Coronary artery (tissue), 2 donors: Measurements from ENCODE around the gene ERMP1.

Experiments
- DNase-seq: peaks from one replicate; pipeline ENCODE4 v3.0.0-alpha.2; 2017; ENCODE audit warnings: low spot score
- H3K27ac ChIP-seq, 2 donors: fragments of 200-600 bp; sonication (generic); one replicate each; pipeline ENCODE4 v1.5.1; 2016 to 2019
- H3K4me3 ChIP-seq: fragments of 200-600 bp; sonication (generic); 2 replicates; pipeline ENCODE4 v1.5.1; 2016; ENCODE audit warnings: mild to moderate bottlenecking, moderate library complexity
- TF ChIP-seq, protein P1 (sequence below): fragments of 200-600 bp; sonication (generic); IDR thresholded peaks from one replicate; pipeline ENCODE4 v1.5.1; 2019; ENCODE audit warnings: antibody characterized with exemption

ERMP1 gene

DNA sequence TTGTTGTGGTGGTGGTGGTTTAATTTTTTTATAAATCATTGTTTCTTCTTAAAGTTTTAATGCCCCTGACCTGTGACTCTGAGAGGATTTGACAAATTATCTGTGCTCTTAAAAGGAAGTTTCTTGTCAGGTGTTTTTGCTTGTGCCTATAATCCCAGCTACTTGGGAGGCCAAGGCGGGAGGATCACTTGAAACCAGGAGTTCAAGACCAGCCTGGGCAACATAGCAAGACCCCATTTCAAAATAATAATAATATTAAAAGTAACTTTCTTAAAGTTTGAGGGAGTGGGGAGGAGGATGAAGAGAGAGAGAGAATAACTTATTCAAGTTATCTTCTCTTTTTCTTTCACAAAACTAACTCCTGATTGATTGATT lies 12.2 kb upstream of the ERMP1 start:
- no peak for DNase-seq
- H3K4me3 ChIP-seq = no peak overlapping the region
- TF ChIP-seq, protein P1, sequence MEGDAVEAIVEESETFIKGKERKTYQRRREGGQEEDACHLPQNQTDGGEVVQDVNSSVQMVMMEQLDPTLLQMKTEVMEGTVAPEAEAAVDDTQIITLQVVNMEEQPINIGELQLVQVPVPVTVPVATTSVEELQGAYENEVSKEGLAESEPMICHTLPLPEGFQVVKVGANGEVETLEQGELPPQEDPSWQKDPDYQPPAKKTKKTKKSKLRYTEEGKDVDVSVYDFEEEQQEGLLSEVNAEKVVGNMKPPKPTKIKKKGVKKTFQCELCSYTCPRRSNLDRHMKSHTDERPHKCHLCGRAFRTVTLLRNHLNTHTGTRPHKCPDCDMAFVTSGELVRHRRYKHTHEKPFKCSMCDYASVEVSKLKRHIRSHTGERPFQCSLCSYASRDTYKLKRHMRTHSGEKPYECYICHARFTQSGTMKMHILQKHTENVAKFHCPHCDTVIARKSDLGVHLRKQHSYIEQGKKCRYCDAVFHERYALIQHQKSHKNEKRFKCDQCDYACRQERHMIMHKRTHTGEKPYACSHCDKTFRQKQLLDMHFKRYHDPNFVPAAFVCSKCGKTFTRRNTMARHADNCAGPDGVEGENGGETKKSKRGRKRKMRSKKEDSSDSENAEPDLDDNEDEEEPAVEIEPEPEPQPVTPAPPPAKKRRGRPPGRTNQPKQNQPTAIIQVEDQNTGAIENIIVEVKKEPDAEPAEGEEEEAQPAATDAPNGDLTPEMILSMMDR = no peak
- no peak overlapping the region for H3K27ac ChIP-seq

DNA sequence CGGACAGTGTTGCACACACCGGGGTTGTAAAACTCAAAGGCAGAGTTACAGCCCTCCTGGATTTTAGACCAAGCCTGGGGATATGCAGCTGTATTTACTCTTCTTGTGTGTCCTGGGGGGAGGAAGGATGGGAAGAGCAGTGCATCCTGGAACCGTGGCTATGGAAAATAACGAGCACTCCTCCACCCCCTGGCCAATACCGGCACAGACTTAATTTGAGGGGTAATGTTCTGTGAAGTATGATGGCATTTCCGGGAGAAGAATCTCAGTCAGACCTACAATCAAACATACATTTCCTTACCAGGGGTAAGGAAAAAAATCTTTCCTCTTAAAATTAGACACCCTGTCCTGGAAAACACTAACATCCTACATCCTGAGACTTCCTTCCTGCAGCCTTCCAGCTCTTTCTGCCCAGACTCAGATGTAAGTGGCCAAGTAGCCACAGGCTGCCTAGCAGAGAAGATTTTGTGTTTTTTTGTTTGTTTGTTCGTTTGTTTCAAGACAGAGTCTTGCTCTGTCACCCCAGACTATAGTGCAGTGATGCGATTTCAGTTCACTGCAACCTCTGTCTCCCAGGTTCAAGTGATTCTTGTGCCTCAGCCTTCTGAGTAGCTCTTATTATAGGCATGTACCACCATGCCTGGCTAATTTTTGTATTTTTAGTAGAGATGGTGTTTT lies 11.0 kb upstream of the ERMP1 start:
- DNase-seq = no peak
- Histone ChIP-seq H3K4me3 (no peak overlapping the region), H3K27ac (peak overlapping the region in 1 of 2 donors; percentile 20)
- TF ChIP-seq, protein P1 = no peak

DNA sequence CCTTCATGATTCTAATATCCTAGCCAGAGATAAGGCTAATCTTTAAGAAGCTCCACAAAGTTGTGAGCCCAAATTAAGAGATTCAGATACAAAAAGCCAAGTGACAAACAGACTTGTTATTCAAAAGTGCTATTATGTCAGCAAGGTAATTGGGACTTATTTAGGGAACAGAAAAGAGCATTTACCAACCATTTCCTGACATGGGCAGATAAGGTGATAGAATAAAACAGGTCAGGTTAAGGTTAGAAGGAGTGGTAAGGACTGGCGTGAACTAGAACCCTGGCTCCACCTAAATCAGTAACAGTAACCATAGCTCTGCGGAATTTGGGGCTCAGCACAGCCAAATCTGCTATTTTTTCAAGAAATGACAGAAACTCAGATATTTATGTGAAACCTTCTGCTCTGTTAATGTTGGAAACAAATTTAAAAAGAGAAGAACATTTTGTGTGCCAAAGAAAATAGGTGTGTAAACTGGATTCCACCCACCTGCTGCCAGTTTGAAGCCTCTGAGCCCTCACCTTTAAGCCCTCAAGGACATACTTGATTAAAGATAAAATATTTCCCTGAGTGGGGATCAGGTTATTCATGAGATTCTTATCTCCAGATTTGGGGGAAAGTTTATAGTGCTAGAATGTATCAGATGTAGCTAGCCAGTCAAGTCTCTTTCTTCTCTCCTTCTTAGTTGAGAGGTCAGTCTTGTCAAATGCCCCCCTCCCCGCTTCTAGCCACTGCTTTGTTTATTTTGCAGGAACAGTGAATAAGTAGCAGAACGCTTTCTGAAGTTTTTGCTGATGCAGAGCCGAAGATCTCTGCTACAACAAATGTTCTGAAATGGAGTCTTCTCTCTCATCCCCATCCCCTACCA lies 10.2 kb upstream of the ERMP1 start:
- DNase-seq = no peak
- H3K27ac ChIP-seq = peak overlapping the region in 1 of 2 donors; percentile 20
- TF ChIP-seq, protein P1 = no peak

DNA sequence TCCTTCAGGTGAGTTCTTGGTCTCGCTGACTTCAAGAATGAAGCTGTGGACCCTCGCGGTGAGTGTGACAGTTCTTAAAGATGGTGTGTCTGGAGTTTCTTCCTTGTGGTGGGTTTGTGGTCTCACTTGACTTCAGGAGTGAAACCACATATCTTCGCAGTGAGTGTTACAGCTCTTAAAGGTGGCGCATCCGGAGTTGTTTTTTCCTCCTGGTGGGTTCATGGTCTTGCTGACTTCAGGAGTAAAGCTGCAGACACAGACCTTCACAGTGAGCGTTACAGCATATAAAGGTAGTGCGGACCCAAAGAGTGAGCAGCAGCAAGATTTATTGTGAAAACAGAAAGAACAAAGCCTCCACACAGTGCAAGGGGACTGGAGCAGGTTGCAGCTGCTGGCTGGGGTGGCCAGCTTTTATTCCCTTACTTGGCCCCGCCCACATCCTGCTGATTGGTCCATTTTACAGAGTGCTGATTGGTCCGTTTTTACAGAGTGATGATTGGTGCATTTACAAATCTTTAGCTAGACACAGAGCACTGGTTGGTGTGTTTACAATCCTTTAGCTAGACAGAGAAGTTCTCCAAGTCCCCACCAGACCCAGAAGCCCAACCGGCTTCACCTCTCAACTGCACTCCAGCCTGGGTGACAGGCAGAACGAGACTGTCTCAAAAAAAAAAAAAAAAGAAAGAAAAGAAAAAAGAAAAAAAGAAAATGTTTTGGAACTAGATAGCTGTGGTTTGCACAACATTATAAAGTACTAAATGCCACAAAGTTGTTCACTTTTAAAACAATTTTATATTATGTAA lies 9.1 kb upstream of the ERMP1 start:
- DNase-seq = no peak
- TF ChIP-seq, protein P1 = no peak
- Histone ChIP-seq H3K27ac (no peak overlapping the region), H3K4me3 (no peak overlapping the region)

More for the DNA sequence above, 10.2 kb upstream of the ERMP1 start:
- no peak overlapping the region for H3K4me3 ChIP-seq

DNA sequence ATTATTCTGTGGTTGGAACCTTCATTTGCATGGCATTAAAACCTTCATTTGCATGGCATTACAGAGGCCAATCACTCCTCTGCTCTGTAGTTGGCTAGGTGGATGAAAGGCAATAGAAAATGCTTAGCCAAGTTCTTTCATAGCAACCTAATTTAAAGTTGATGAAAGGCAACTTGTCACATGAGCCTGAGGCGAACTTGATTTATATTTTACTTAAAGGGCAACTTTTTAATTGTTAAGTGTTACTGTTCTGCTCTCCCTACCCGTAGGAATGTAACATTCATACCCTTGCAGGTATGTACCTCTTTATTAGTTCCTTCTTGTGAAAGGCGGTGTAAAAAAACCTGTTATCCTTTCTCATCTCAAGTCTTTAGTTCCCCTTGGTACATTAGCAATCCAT lies 7.9 kb upstream of the ERMP1 start:
- TF ChIP-seq, protein P1 = no peak
- no peak overlapping the region for H3K27ac ChIP-seq
- no peak for DNase-seq
- no peak overlapping the region for H3K4me3 ChIP-seq

DNA sequence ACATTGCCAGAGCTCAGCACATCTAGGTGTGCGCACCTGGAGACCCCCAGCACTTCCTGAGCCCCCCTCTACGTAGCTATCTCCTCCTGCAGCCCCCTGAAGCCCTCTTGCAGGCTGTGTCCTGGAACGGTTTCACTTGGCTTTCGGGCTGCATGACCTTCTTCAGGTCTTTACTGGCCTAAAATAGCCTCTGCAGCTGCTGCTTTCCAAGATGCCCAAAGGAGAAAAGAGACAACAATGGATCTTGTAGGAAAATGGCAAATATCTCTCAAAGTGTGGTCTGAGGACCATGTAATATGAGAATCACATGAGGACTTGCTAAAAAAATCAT lies 6.6 kb upstream of the ERMP1 start:
- H3K4me3 ChIP-seq = no peak overlapping the region
- no peak for DNase-seq
- TF ChIP-seq, protein P1 = no peak
- no peak overlapping the region for H3K27ac ChIP-seq
